Hepatocyte (in vitro differentiated cells): Measurements from ENCODE around the gene SOS1. TPM values are rescaled to one million over a fixed set of nuclear protein-coding genes. Genes with fewer than 3 reads are reported as not detected.
A peak's percentile ranks its signal among the peaks of the same experiment; 100 is the strongest.

Experiments
- DNase-seq: peaks from one replicate; pipeline ENCODE4 v3.0.0-alpha.2; 2016; ENCODE audit warnings: low spot score
- H2AFZ ChIP-seq: fragments of 200-600 bp; sonication (generic); 2 replicates; pipeline ENCODE4 v1.6.0; 2016; ENCODE audit warnings: antibody characterized with exemption, mild to moderate bottlenecking
- H3K27ac ChIP-seq: fragments of 200-600 bp; sonication (generic); 2 replicates; pipeline ENCODE4 v1.5.1; 2016; ENCODE audit warnings: mild to moderate bottlenecking
- H3K27me3 ChIP-seq: fragments of 200-600 bp; sonication (generic); 2 replicates; pipeline ENCODE4 v1.6.1; 2016
- H3K36me3 ChIP-seq: fragments of 200-600 bp; sonication (generic); replicated peaks from 2 replicates; pipeline ENCODE4 v1.5.1; 2016; ENCODE audit warnings: low read depth; ENCODE audit not compliant: insufficient read depth
- H3K4me1 ChIP-seq: fragments of 200-600 bp; sonication (generic); 2 replicates; pipeline ENCODE4 v1.5.1; 2016; ENCODE audit warnings: mild to moderate bottlenecking, moderate library complexity; ENCODE audit not compliant: insufficient read depth
- H3K4me2 ChIP-seq: fragments of 200-600 bp; sonication (generic); 2 replicates; pipeline ENCODE4 v1.6.0; 2016
- H3K4me3 ChIP-seq: fragments of 200-600 bp; sonication (generic); 2 replicates; pipeline ENCODE4 v1.5.1; 2016; ENCODE audit warnings: mild to moderate bottlenecking
- H3K79me2 ChIP-seq: fragments of 200-600 bp; sonication (generic); 2 replicates; pipeline ENCODE4 v1.6.0; 2017; ENCODE audit warnings: mild to moderate bottlenecking
- H3K9me2 ChIP-seq: fragments of 200-600 bp; sonication (generic); replicated peaks from 2 replicates; pipeline ENCODE4 v1.6.0; 2017; ENCODE audit warnings: mild to moderate bottlenecking; ENCODE audit not compliant: insufficient read depth
- H3K9me3 ChIP-seq: fragments of 200-600 bp; sonication (generic); 2 replicates; pipeline ENCODE4 v1.5.1; 2016; ENCODE audit warnings: low read depth, mild to moderate bottlenecking
- H4K20me1 ChIP-seq: fragments of 200-600 bp; sonication (generic); 2 replicates; pipeline ENCODE4 v1.6.0; 2016; ENCODE audit warnings: mild to moderate bottlenecking; ENCODE audit not compliant: insufficient read depth, poor library complexity, severe bottlenecking
- CTCF ChIP-seq: fragments of 200-600 bp; sonication (generic); IDR thresholded peaks from 2 replicates; pipeline ENCODE4 v1.5.1; 2016; ENCODE audit warnings: antibody characterized with exemption, mild to moderate bottlenecking; ENCODE audit not compliant: poor library complexity
- EZH2 ChIP-seq: fragments of 200-600 bp; sonication (generic); IDR thresholded peaks from 2 replicates; pipeline ENCODE4 v1.6.1; 2016; ENCODE audit warnings: antibody characterized with exemption, mild to moderate bottlenecking, borderline replicate concordance
- EZH2phosphoT487 ChIP-seq: fragments of 200-600 bp; sonication (generic); IDR thresholded peaks from one replicate; pipeline ENCODE4 v1.6.1; 2018; ENCODE audit warnings: antibody characterized with exemption, mild to moderate bottlenecking, low read depth, moderate library complexity; ENCODE audit not compliant: unreplicated experiment, severe bottlenecking
- WGBS: methylation state at CpG from one replicate; pipeline ENCODE4 v1.1.6; 2016; ENCODE audit warnings: low lambda C conversion rate; ENCODE audit errors: missing lambda C conversion rate; 5-methylcytosine and 5-hydroxymethylcytosine counted together
- polyA plus RNA-seq: library from polyadenylated mRNA; unstranded; fragments of >200 nt; fragmentation: Nextera tagmentation; extraction: Ambion mirVana; gene quantifications from 2 replicates; pipeline ENCODE4 v1.2.1, GENCODE V29; 2016
- total RNA-seq: library from RNA; depleted of rRNA; stranded (reverse); fragments of >200 nt; gene quantifications from 2 replicates; pipeline ENCODE4 v1.2.3, GENCODE V29; 2014

Gene SOS1
- total and polyA plus RNA-seq, 2 experiments from 2014 or later, result 11.9 to 48.4 TPM

GRCh38 chr2:39123436-39123999, 2.7 kb upstream of the SOS1 start:
- Histone ChIP-seq H2AFZ (peak overlapping the region; percentile 61), H3K4me2 (peak overlapping the region; percentile 89), H3K79me2 (peaks cover 29% of the 10 kb centered on the region), H3K27ac (peak overlapping the region; percentile 97), H3K9me2 (no peaks in the 10 kb centered on the region), H3K27me3 (no peaks in the 10 kb centered on the region), H3K9me3 (no peaks in the 10 kb centered on the region), H3K4me1 (peaks cover 26% of the 10 kb centered on the region), H3K4me3 (peak overlapping the region; percentile 51), H3K36me3 (no peaks in the 10 kb centered on the region), H4K20me1 (peaks cover 13% of the 10 kb centered on the region)
- no peak for DNase-seq
- whole genome bisulfite sequencing, result 78% methylated on average over 25 of the region's 25 CpGs
- TF ChIP-seq CTCF (no peak), EZH2phosphoT487 (no peak), EZH2 (no peak)

- H4K20me1 ChIP-seq, result peaks cover 32% of the 10 kb centered on the region
- peak; percentile 54 for DNase-seq
- no peaks in the 10 kb centered on the region for H3K27me3 ChIP-seq
- H3K4me1 ChIP-seq, result peaks cover 42% of the 10 kb centered on the region
- WGBS, result 9% methylated on average over 7 of the region's 7 CpGs
- peak overlapping the region; percentile 68 for H3K4me2 ChIP-seq
- no peaks in the 10 kb centered on the region for H3K9me3 ChIP-seq
- H3K79me2 ChIP-seq, result peaks cover 48% of the 10 kb centered on the region
- H3K36me3 ChIP-seq, result no peaks in the 10 kb centered on the region
- no peaks in the 10 kb centered on the region for H3K9me2 ChIP-seq
- peak overlapping the region; percentile 11 for H2AFZ ChIP-seq
- H3K4me3 ChIP-seq, result peak overlapping the region; percentile 44
- TF ChIP-seq CTCF (no peak), EZH2 (no peak), EZH2phosphoT487 (no peak)
- H3K27ac ChIP-seq, result peak overlapping the region; percentile 97
Observed at GRCh38 chr2:39121523-39122063, 742 bp upstream of the SOS1 start.

- Histone ChIP-seq H4K20me1 (peaks cover 43% of the 10 kb centered on the region), H3K4me3 (peak overlapping the region; percentile 72), H3K4me1 (peaks cover 42% of the 10 kb centered on the region), H3K9me3 (no peaks in the 10 kb centered on the region), H3K79me2 (peaks cover 59% of the 10 kb centered on the region), H3K9me2 (no peaks in the 10 kb centered on the region), H3K4me2 (no peak overlapping the region), H3K36me3 (no peaks in the 10 kb centered on the region), H2AFZ (no peak overlapping the region), H3K27me3 (no peaks in the 10 kb centered on the region), H3K27ac (peak overlapping the region; percentile 97)
- TF ChIP-seq CTCF (no peak), EZH2phosphoT487 (no peak), EZH2 (no peak)
- DNase-seq, result no peak
- 40% methylated on average over 1 of the region's 37 CpGs for WGBS
Observed at GRCh38 chr2:39120521-39120770, 405 bp downstream of the SOS1 start.
